Measurements from ENCODE around the gene OSBP2. TPM values are rescaled to one million over a fixed set of nuclear protein-coding genes. Genes with fewer than 3 reads are reported as not detected.

OSBP2 gene
- total RNA-seq, 1 experiment from 2014 or later = 10.2 TPM

DNA sequence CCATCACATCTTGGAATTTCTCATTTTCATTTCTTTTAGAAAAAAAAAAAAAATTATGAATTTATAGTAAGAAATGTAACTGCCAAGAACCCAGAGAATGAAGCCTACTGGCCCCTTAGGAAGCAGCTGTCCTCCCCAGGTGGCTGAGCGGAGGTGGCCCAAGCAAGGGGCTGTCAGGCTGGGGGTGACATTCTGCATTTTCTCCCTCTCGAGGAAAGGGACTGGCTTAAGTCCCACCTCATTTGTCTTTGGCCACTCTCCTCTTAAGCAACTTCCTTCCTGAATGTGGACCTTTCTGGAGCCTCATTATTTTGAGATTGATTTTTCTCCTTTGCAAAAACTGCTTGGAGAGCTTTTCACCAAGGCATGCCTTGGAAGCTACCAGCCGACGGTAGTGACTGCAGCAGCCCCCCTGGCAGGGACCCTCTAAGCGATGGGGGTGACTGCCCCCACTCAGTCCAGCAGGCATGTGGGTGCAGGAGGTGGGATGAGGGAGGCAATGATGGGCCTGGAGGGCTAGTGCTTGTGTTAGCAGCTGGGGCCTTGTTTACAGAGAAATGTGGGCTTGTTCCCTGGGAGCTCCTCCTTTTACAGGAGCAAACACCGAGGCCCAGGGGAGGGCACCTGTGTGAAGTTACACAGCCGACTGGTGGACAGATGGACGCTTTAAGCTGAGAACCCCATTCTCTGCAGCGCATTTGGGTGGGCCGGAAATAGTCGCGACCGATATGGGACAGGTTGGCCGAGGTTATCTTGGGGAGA is 162.2 kb downstream of the OSBP2 start:
- no TSS peak for BruUV-seq (replicated peaks)
- intact Hi-C loops (cut with micrococcal nuclease) = no loop called here
- POLR2A ChIA-PET (ENCODE audit: unreplicated experiment) = no interaction called here
- Histone ChIP-seq H3K27ac (ENCODE audit: low read length) (no peak overlapping the region), H3K27me3 (ENCODE audit: low read length) (no peaks in the 10 kb centered on the region), H3K9me2 (replicated peaks; ENCODE audit: low read length) (no peaks in the 10 kb centered on the region), H3K4me1 (ENCODE audit: insufficient read depth, low read length) (no peaks in the 10 kb centered on the region), H2AFZ (ENCODE audit: low read length) (no peak overlapping the region), H3K9ac (ENCODE audit: low read length) (no peak overlapping the region), H3K4me2 (ENCODE audit: low read length) (no peak overlapping the region), H4K20me1 (ENCODE audit: low read length) (no peaks in the 10 kb centered on the region), H3K4me3 (ENCODE audit: low read length) (no peak overlapping the region), H3K79me2 (ENCODE audit: low read length) (no peaks in the 10 kb centered on the region), H3F3A (ENCODE audit: low read length, unreplicated experiment) (no peaks in the 10 kb centered on the region), H3K36me3 (ENCODE audit: low read depth, low read length) (no peaks in the 10 kb centered on the region), H3K9me3 (ENCODE audit: low read length) (no peaks in the 10 kb centered on the region)
- no peak for TF ChIP-seq EZH2 (IDR thresholded peaks at IDR 0.05; ENCODE audit: low read length, unreplicated experiment)
- TF ChIP-seq, protein P1, sequence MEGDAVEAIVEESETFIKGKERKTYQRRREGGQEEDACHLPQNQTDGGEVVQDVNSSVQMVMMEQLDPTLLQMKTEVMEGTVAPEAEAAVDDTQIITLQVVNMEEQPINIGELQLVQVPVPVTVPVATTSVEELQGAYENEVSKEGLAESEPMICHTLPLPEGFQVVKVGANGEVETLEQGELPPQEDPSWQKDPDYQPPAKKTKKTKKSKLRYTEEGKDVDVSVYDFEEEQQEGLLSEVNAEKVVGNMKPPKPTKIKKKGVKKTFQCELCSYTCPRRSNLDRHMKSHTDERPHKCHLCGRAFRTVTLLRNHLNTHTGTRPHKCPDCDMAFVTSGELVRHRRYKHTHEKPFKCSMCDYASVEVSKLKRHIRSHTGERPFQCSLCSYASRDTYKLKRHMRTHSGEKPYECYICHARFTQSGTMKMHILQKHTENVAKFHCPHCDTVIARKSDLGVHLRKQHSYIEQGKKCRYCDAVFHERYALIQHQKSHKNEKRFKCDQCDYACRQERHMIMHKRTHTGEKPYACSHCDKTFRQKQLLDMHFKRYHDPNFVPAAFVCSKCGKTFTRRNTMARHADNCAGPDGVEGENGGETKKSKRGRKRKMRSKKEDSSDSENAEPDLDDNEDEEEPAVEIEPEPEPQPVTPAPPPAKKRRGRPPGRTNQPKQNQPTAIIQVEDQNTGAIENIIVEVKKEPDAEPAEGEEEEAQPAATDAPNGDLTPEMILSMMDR (conservative IDR thresholded peaks at IDR 0.05; ENCODE audit: low read depth, low read length) = no peak
- TF ChIP-seq EZH2phosphoT487 (IDR thresholded peaks at IDR 0.05; ENCODE audit: borderline replicate concordance, low read length) = no peak
- DNase-seq (no peak), ATAC-seq (no peak)
- CTCF ChIA-PET = no interaction called here

DNA sequence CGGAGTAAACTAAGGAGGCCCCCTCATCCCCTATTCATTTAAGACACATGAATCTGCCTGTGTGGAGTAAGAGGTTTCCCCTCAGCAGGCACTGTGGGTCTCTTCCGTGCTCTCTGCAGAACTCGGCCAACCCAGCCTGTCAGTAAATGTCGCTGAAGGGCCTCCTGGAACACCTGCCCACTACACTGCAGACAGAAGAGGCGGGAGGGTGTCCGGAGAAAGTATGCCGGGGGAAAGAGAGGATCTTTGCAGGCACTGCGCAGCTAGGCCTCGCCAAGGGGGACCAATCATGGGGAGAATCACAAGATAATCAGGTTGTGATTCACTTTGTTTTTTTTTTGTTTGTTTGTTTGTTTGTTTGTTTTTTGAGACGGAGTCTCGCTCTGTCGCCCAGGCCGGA is 163.1 kb downstream of the OSBP2 start:
- H3K79me2 ChIP-seq (ENCODE audit: low read length) = no peaks in the 10 kb centered on the region
- no peak for TF ChIP-seq EZH2 (IDR thresholded peaks at IDR 0.05; ENCODE audit: low read length, unreplicated experiment)
- TF ChIP-seq EZH2phosphoT487 (IDR thresholded peaks at IDR 0.05; ENCODE audit: borderline replicate concordance, low read length) = no peak
- TF ChIP-seq, protein P1 (conservative IDR thresholded peaks at IDR 0.05; ENCODE audit: low read depth, low read length) = no peak
- no peak overlapping the region for H3K4me3 ChIP-seq (ENCODE audit: low read length)
- no peak overlapping the region for H3K27ac ChIP-seq (ENCODE audit: low read length)
- POLR2A ChIA-PET (ENCODE audit: unreplicated experiment) = no interaction called here
- CTCF ChIA-PET = no interaction called here
- H3K4me1 ChIP-seq (ENCODE audit: insufficient read depth, low read length) = no peaks in the 10 kb centered on the region
- H3K9me3 ChIP-seq (ENCODE audit: low read length) = no peaks in the 10 kb centered on the region
- no peaks in the 10 kb centered on the region for H3F3A ChIP-seq (ENCODE audit: low read length, unreplicated experiment)
- ATAC-seq = no peak
- H3K36me3 ChIP-seq (ENCODE audit: low read depth, low read length) = no peaks in the 10 kb centered on the region
- no peaks in the 10 kb centered on the region for H3K9me2 ChIP-seq (replicated peaks; ENCODE audit: low read length)
- intact Hi-C loops (cut with micrococcal nuclease) = no loop called here
- no peaks in the 10 kb centered on the region for H3K27me3 ChIP-seq (ENCODE audit: low read length)
- H3K9ac ChIP-seq (ENCODE audit: low read length) = no peak overlapping the region
- no peak for DNase-seq
- no peaks in the 10 kb centered on the region for H4K20me1 ChIP-seq (ENCODE audit: low read length)
- H3K4me2 ChIP-seq (ENCODE audit: low read length) = no peak overlapping the region
- no TSS peak for BruUV-seq (replicated peaks)
- no peak overlapping the region for H2AFZ ChIP-seq (ENCODE audit: low read length)

DNA sequence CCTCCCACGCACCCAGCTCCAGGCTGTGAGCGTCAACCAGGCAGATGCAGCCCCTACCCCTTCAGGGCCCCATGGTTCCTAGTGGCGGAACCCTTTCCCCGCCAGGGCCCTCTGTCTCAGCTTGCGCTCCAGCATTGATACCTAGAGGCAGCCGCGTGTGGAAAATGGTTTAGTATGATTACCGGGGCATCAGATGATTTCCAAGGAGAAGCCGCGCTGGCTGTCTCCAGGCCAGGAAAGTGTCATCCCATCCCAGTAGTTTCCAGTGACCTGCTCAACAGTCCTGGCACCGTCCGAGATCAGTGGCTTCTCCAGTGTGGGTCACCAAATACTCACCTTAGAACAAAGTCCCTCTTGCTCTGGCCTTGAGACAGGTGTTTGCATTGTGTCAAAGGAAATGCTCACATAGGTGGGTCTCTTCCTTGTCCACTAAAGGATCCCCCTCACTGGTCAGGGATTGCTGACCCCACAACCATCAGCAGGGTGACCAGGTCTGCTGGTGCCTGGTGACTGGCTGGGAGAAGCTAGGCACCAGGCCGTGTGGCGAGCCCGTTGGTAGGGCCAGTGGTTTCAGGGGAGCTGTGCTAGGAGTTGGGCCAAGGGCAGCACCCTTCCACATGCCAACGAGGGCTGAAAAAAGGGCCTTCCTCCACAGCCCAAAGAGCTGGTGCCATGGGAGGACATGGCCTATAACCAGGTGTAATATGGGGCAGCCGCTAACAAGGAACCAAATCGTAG is 164.5 kb downstream of the OSBP2 start:
- H3K9me3 ChIP-seq (ENCODE audit: low read length) = no peaks in the 10 kb centered on the region
- no peaks in the 10 kb centered on the region for H3K79me2 ChIP-seq (ENCODE audit: low read length)
- no peak overlapping the region for H2AFZ ChIP-seq (ENCODE audit: low read length)
- H3K4me2 ChIP-seq (ENCODE audit: low read length) = no peak overlapping the region
- H3K27ac ChIP-seq (ENCODE audit: low read length) = no peak overlapping the region
- no peaks in the 10 kb centered on the region for H3K36me3 ChIP-seq (ENCODE audit: low read depth, low read length)
- ATAC-seq (no peak), DNase-seq (no peak)
- H3K9ac ChIP-seq (ENCODE audit: low read length) = no peak overlapping the region
- no peaks in the 10 kb centered on the region for H3K4me1 ChIP-seq (ENCODE audit: insufficient read depth, low read length)
- H3K4me3 ChIP-seq (ENCODE audit: low read length) = no peak overlapping the region
- ChIA-PET POLR2A (ENCODE audit: unreplicated experiment) (no interaction called here), CTCF (no interaction called here)
- H3K27me3 ChIP-seq (ENCODE audit: low read length) = no peaks in the 10 kb centered on the region
- TF ChIP-seq EZH2phosphoT487 (IDR thresholded peaks at IDR 0.05; ENCODE audit: borderline replicate concordance, low read length) = no peak
- TF ChIP-seq, protein P1 (conservative IDR thresholded peaks at IDR 0.05; ENCODE audit: low read depth, low read length) = no peak
- TF ChIP-seq EZH2 (IDR thresholded peaks at IDR 0.05; ENCODE audit: low read length, unreplicated experiment) = no peak
- no peaks in the 10 kb centered on the region for H3K9me2 ChIP-seq (replicated peaks; ENCODE audit: low read length)
- no peaks in the 10 kb centered on the region for H3F3A ChIP-seq (ENCODE audit: low read length, unreplicated experiment)
- no TSS peak for BruUV-seq (replicated peaks)
- no peaks in the 10 kb centered on the region for H4K20me1 ChIP-seq (ENCODE audit: low read length)
- intact Hi-C loops (cut with micrococcal nuclease) = no loop called here

All from PC-3 (cell line).